Measurements from ENCODE around the gene GADD45G. TPM values are rescaled to one million over a fixed set of nuclear protein-coding genes. Genes with fewer than 3 reads are reported as not detected.

GADD45G gene
- polyA plus RNA-seq, 1 experiment: 0.07 TPM

DNA sequence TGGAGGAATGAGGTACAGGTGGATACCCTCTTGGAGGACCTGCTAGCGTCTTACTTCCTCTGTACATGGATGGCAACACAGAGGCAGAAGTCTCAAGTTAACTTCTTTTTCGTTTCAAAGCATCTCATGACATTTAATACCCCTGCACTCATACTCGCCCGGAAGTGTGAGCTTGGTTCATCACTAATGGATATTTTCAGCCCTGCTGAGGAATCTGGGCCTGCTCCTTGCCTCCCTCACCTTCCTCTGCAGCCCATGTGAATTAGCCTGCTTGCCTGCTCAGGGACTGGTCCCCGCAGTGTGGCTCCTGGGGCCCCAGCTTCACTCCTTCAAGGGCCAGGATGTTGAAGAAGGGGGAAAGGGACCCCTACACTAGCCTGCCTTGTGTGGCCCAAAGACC is 34.1 kb downstream of the GADD45G start:
- H3K4me3 ChIP-seq (ENCODE audit: low read depth, low read length): no peak overlapping the region
- no peak overlapping the region for H3K27ac ChIP-seq (ENCODE audit: low read depth, low read length)
- CTCF ChIA-PET: no interaction called here
- no peaks in the 10 kb centered on the region for H3K9me3 ChIP-seq (ENCODE audit: control insufficient read depth, insufficient read depth, low read length)
- POLR2A ChIA-PET: no interaction called here
- H3K27me3 ChIP-seq (ENCODE audit: control insufficient read depth, insufficient read depth, low read length): peaks cover 10% of the 10 kb centered on the region
- TF ChIP-seq, protein P1, sequence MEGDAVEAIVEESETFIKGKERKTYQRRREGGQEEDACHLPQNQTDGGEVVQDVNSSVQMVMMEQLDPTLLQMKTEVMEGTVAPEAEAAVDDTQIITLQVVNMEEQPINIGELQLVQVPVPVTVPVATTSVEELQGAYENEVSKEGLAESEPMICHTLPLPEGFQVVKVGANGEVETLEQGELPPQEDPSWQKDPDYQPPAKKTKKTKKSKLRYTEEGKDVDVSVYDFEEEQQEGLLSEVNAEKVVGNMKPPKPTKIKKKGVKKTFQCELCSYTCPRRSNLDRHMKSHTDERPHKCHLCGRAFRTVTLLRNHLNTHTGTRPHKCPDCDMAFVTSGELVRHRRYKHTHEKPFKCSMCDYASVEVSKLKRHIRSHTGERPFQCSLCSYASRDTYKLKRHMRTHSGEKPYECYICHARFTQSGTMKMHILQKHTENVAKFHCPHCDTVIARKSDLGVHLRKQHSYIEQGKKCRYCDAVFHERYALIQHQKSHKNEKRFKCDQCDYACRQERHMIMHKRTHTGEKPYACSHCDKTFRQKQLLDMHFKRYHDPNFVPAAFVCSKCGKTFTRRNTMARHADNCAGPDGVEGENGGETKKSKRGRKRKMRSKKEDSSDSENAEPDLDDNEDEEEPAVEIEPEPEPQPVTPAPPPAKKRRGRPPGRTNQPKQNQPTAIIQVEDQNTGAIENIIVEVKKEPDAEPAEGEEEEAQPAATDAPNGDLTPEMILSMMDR (IDR thresholded peaks at IDR 0.05; ENCODE audit: low read depth, low read length): no peak
- no peak for DNase-seq (ENCODE audit: low read depth, low spot score)

DNA sequence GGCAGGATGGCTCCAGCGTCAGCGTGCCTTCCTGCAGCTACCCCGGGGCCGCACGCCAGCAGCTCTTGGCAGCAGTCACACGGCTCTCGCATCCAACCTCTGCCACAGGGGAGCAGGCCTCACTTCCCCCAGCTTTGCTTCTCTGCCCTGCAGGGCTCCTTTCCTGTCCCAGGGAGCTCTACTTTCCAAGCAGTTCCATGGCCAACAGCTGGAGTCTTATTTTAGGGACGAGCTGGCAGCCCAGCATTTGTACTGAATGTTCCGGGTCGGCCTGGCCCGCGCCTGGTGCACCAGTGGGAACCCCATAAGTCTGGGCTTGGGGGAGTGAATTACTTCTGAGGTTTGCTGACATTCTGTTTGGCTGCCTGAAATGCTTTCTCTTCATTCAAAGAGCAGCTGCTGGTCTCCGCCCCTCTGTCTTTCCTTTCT is 34.6 kb downstream of the GADD45G start:
- TF ChIP-seq, protein P1 (IDR thresholded peaks at IDR 0.05; ENCODE audit: low read depth, low read length): no peak
- DNase-seq (ENCODE audit: low read depth, low spot score): no peak
- Histone ChIP-seq H3K9me3 (ENCODE audit: control insufficient read depth, insufficient read depth, low read length) (no peaks in the 10 kb centered on the region), H3K27ac (ENCODE audit: low read depth, low read length) (no peak overlapping the region), H3K4me3 (ENCODE audit: low read depth, low read length) (no peak overlapping the region), H3K27me3 (ENCODE audit: control insufficient read depth, insufficient read depth, low read length) (peaks cover 10% of the 10 kb centered on the region)
- ChIA-PET CTCF (no interaction called here), POLR2A (no interaction called here)

DNA sequence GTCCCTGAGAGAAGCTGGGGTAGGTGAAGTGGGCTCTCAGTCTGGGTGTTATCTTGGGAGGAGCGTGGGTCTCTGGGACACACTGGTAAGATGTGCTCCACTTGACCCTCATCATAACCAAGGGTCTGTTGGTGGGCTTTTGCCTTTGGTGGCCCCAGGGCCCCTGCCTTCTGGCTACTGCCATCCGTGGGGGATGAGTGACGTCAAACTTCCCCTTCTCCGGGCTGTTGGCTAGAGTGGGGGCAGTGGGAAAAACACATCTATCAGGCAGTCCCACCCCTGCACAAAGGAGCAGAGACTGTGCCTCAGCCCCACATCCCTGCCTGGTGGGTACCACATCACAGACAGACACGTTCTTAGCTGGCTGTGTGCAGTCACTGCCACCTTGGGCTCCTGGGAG is 35.1 kb downstream of the GADD45G start:
- ChIA-PET POLR2A (no interaction called here), CTCF (no interaction called here)
- no peak overlapping the region for H3K27ac ChIP-seq (ENCODE audit: low read depth, low read length)
- H3K4me3 ChIP-seq (ENCODE audit: low read depth, low read length): no peak overlapping the region
- H3K9me3 ChIP-seq (ENCODE audit: control insufficient read depth, insufficient read depth, low read length): no peaks in the 10 kb centered on the region
- no peak for DNase-seq (ENCODE audit: low read depth, low spot score)
- TF ChIP-seq, protein P1 (IDR thresholded peaks at IDR 0.05; ENCODE audit: low read depth, low read length): no peak
- peaks cover 10% of the 10 kb centered on the region for H3K27me3 ChIP-seq (ENCODE audit: control insufficient read depth, insufficient read depth, low read length)

DNA sequence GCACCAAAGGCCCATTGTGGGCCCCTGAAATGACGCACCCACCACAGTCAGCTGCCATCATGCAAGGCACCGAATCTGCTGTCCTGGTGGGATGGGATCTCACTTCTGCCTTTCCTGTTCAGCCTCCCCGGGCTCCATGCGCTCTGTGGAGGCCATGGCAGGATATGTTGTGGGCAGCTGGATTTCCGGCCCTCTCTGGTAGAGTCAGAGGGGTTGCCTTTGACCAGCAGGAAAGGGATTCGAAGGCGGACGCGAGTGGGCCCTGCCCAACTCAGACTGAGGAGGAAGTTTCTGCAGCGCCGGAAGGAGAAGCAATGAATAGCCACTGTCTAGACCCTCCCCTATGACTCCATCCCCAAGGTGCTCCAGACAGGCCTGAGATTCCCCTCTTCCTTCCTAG is 35.5 kb downstream of the GADD45G start:
- Histone ChIP-seq H3K9me3 (ENCODE audit: control insufficient read depth, insufficient read depth, low read length) (no peaks in the 10 kb centered on the region), H3K27ac (ENCODE audit: low read depth, low read length) (no peak overlapping the region), H3K4me3 (ENCODE audit: low read depth, low read length) (no peak overlapping the region), H3K27me3 (ENCODE audit: control insufficient read depth, insufficient read depth, low read length) (peaks cover 10% of the 10 kb centered on the region)
- TF ChIP-seq, protein P1 (IDR thresholded peaks at IDR 0.05; ENCODE audit: low read depth, low read length): no peak
- ChIA-PET CTCF (no interaction called here), POLR2A (no interaction called here)
- no peak for DNase-seq (ENCODE audit: low read depth, low spot score)

DNA sequence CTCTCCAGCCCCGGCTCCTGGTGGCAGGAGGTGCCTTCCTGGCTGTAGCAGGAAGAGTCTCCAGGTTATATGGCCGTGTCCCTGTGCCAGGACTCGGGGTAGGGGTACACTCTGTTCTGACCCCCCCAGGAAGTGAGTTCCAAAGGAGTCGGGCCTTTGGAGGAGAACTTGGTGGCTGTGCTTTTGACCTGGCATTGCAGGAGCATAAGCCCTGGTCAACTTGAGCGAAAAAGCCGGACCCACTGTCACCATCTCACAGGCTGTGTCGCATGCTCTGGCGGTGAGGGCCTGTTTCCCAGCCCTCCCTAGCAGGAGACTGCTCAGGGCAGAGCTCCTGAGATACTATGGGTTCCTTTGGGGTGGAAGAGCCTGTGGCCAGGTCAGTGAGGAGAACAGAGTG is 36.0 kb downstream of the GADD45G start:
- ChIA-PET POLR2A (no interaction called here), CTCF (no interaction called here)
- no peak overlapping the region for H3K27ac ChIP-seq (ENCODE audit: low read depth, low read length)

More for the DNA sequence above, 36.0 kb downstream of the GADD45G start:
- peaks cover 10% of the 10 kb centered on the region for H3K27me3 ChIP-seq (ENCODE audit: control insufficient read depth, insufficient read depth, low read length)
- H3K9me3 ChIP-seq (ENCODE audit: control insufficient read depth, insufficient read depth, low read length): no peaks in the 10 kb centered on the region
- TF ChIP-seq, protein P1 (IDR thresholded peaks at IDR 0.05; ENCODE audit: low read depth, low read length): no peak
- no peak for DNase-seq (ENCODE audit: low read depth, low spot score)
- H3K4me3 ChIP-seq (ENCODE audit: low read depth, low read length): no peak overlapping the region
